Nephron (organoid): ENCODE results near the gene TMEM208.

Source experiments
- H3K27ac Mint-ChIP-seq, 3 experiments: 2 replicates each; pipeline ENCODE4 v1.8.0; 2020; ENCODE audit warnings: mixed read lengths in 3 of 3, mild to moderate bottlenecking in 2 of 3, moderate library complexity in 1 of 3
- H3K27me3 Mint-ChIP-seq: 2 replicates; pipeline ENCODE4 v1.8.0; 2021; ENCODE audit warnings: low read depth, mild to moderate bottlenecking, moderate library complexity, mixed read lengths
- H3K36me3 Mint-ChIP-seq: 2 replicates; pipeline ENCODE4 v1.8.0; 2020; ENCODE audit warnings: low read depth, mixed read lengths
- H3K4me1 Mint-ChIP-seq: 2 replicates; pipeline ENCODE4 v1.8.0; 2020; ENCODE audit warnings: mixed read lengths
- H3K4me3 Mint-ChIP-seq, 3 experiments: 2 replicates each; pipeline ENCODE4 v1.8.0; 2020; ENCODE audit warnings: mild to moderate bottlenecking in 3 of 3, mixed read lengths in 3 of 3, moderate library complexity in 2 of 3
- H3K9me3 Mint-ChIP-seq: 2 replicates; pipeline ENCODE4 v1.8.0; 2020; ENCODE audit warnings: mixed read lengths
- CTCF ChIP-seq, 3 experiments: fragments of 200-600 bp; sonication (generic); IDR thresholded peaks; one replicate each; pipeline ENCODE4 v1.5.0; 2021; ENCODE audit warnings: antibody characterized with exemption in 3 of 3; ENCODE audit not compliant: unreplicated experiment in 3 of 3

Gene TMEM208

DNA sequence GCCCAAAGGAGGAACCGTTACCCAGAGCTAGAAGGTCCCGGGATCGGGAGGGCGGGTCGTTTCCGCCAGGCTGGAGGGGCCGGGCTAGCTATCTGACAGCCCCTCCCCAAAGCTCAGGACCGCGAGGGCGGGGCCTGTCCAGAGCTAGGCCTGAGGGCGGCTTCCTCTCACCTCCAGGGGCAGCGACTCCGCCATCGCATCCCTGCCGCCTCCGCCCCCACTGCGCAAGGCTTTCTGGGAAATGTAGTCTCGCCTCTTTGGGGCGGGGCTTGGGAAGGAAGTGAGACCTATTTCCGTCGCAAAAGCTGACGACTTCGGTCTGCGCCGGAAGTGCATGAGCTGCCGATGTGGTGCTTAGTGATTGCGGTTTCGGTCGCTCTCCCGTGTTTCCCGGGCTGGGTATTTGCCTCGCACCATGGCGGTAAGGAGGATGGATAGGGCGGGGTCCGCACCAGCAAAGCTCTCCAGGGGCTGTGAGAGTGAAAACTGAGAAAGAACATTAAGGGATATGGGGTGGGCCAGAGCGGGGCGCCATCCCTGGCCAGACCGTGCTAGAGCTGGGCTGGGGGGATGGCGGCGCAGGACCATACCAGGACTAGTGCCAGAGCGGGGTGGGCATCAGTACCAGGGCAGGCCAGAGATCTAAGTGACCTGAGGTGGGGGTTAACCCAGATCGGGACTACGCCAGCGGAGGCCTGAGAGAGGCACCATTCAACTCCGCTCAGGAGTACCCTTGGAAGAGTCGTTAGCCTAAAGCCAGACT, at the start of gene TMEM208:
Gene TMEM208, plus strand, starts transcription at position 327 of the 763 bp plus-strand sequence. Its CDS starts 89 bp downstream, at position 416.
- H3K9me3 Mint-ChIP-seq: no peaks in the 10 kb centered on the region
- H3K27ac Mint-ChIP-seq: peak within 1 kb of the TSS; percentile 77 to 93 (median 81)
- H3K4me1 Mint-ChIP-seq: peaks cover 25% of the 10 kb centered on the region

GRCh38 chr16:67177743-67178699, 48.9 kb upstream of the TMEM208 start:
- Mint-ChIP-seq H3K4me1 (peaks cover 27% of the 10 kb centered on the region), H3K27ac (no peak overlapping the region), H3K9me3 (no peaks in the 10 kb centered on the region), H3K27me3 (peaks cover 37% of the 10 kb centered on the region), H3K4me3 (peak overlapping the region; percentile 59 to 66 (median 63)), H3K36me3 (peaks cover 21% of the 10 kb centered on the region)
- no peak for TF ChIP-seq CTCF (IDR thresholded peaks at IDR 0.05; ENCODE audit: unreplicated experiment in 3 of 3)

More for the DNA sequence above, at the start of gene TMEM208:
- peaks cover 13% of the 10 kb centered on the region for H3K36me3 Mint-ChIP-seq
- H3K27me3 Mint-ChIP-seq: no peaks in the 10 kb centered on the region
- H3K4me3 Mint-ChIP-seq: peak within 1 kb of the TSS; percentile 99 to 100 (median 99)
- TF ChIP-seq CTCF (IDR thresholded peaks at IDR 0.05; ENCODE audit: unreplicated experiment in 3 of 3): no peak

GRCh38 chr16:67179421-67180080, 47.4 kb upstream of the TMEM208 start:
- Mint-ChIP-seq H3K4me3 (peak overlapping the region in 2 of 3 experiments; percentile 31 to 34), H3K27ac (no peak overlapping the region), H3K9me3 (no peaks in the 10 kb centered on the region), H3K36me3 (peaks cover 21% of the 10 kb centered on the region), H3K27me3 (peaks cover 25% of the 10 kb centered on the region), H3K4me1 (peaks cover 16% of the 10 kb centered on the region)
- TF ChIP-seq CTCF (IDR thresholded peaks at IDR 0.05; ENCODE audit: unreplicated experiment in 3 of 3): peak in 1 of 3 experiments; percentile 18

DNA sequence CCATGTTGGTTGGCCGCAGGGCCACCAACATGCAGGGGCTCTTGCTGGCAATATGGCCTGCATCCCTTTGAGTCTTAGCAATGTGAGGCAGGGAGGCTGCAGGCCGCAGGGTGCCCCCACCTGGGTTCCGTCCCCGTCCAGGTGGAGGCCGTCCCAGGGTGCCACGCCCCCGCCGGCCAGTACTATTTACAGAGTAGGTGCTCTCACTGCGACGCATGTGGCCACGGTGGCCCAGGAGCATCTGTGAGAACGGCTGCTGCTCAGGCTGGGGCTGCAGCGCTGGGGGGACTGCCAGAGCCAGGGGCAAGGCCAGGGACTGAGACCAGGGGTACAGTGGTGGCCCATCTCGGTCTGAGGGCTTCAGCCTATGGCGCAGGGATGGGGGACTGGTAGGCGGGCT, 46.8 kb upstream of the TMEM208 start:
- peaks cover 25% of the 10 kb centered on the region for H3K27me3 Mint-ChIP-seq
- H3K9me3 Mint-ChIP-seq: no peaks in the 10 kb centered on the region
- peaks cover 18% of the 10 kb centered on the region for H3K4me1 Mint-ChIP-seq
- H3K4me3 Mint-ChIP-seq: no peak overlapping the region
- no peak for TF ChIP-seq CTCF (IDR thresholded peaks at IDR 0.05; ENCODE audit: unreplicated experiment in 3 of 3)
- no peak overlapping the region for H3K27ac Mint-ChIP-seq
- H3K36me3 Mint-ChIP-seq: peaks cover 21% of the 10 kb centered on the region

- peaks cover 15% of the 10 kb centered on the region for H3K4me1 Mint-ChIP-seq
- no peak overlapping the region for H3K4me3 Mint-ChIP-seq
- no peak for TF ChIP-seq CTCF (IDR thresholded peaks at IDR 0.05; ENCODE audit: unreplicated experiment in 3 of 3)
- peaks cover 14% of the 10 kb centered on the region for H3K36me3 Mint-ChIP-seq
- peaks cover 22% of the 10 kb centered on the region for H3K27me3 Mint-ChIP-seq
- no peaks in the 10 kb centered on the region for H3K9me3 Mint-ChIP-seq
- H3K27ac Mint-ChIP-seq: no peak overlapping the region
Observed at GRCh38 chr16:67181346-67181745, 45.6 kb upstream of the TMEM208 start.
